Measurements from ENCODE around the gene SPEF1.

Gene SPEF1

GRCh38 chr20:3728354-3728753, 52.9 kb downstream of the SPEF1 start:
- no peak for DNase-seq

All from DMS153 (cell line).